Superior temporal gyrus (tissue), 1 donor: ENCODE data around the gene SLC39A9.
A peak's percentile ranks its signal among the peaks of the same experiment; 100 is the strongest.

ENCODE experiments used
- DNase-seq: peaks from one replicate; pipeline ENCODE4 v3.0.0-alpha.2; 2016; ENCODE audit errors: extremely low spot score

The SLC39A9 gene

GRCh38 chr14:69424149-69424923, 25.8 kb downstream of the SLC39A9 start:
- DNase-seq: no peak

GRCh38 chr14:69427596-69427995, 29.1 kb downstream of the SLC39A9 start:
- DNase-seq: no peak

GRCh38 chr14:69428289-69428998, 30.0 kb downstream of the SLC39A9 start:
- DNase-seq: no peak

GRCh38 chr14:69429643-69430042, 31.2 kb downstream of the SLC39A9 start:
- DNase-seq: no peak

- DNase-seq: no peak
These were observed 31.9 kb downstream of the SLC39A9 start for GRCh38 chr14:69430306-69430939.

- no peak for DNase-seq
These were observed 33.9 kb downstream of the SLC39A9 start for GRCh38 chr14:69432364-69432763.

GRCh38 chr14:69439521-69440270, 41.2 kb downstream of the SLC39A9 start:
- DNase-seq: no peak

GRCh38 chr14:69441948-69442347, 43.5 kb downstream of the SLC39A9 start:
- no peak for DNase-seq

GRCh38 chr14:69443296-69443805, 44.9 kb downstream of the SLC39A9 start:
- no peak for DNase-seq

GRCh38 chr14:69449216-69449615, 50.7 kb downstream of the SLC39A9 start:
- DNase-seq: no peak

- no peak for DNase-seq
These were observed 53.4 kb downstream of the SLC39A9 start for GRCh38 chr14:69451941-69452340.

GRCh38 chr14:69458350-69458749, 59.9 kb downstream of the SLC39A9 start:
- DNase-seq: no peak

GRCh38 chr14:69459122-69459521, 60.6 kb downstream of the SLC39A9 start:
- DNase-seq: no peak

GRCh38 chr14:69460093-69460701, 61.7 kb downstream of the SLC39A9 start:
- peak; percentile 86 for DNase-seq

GRCh38 chr14:69464379-69464778, 65.9 kb downstream of the SLC39A9 start:
- no peak for DNase-seq

GRCh38 chr14:69464829-69465228, 66.3 kb downstream of the SLC39A9 start:
- DNase-seq: no peak

- DNase-seq: no peak
These were observed 70.5 kb downstream of the SLC39A9 start for GRCh38 chr14:69468949-69469348.

GRCh38 chr14:69471436-69471835, 72.9 kb downstream of the SLC39A9 start:
- DNase-seq: no peak

- DNase-seq: no peak
These were observed 73.4 kb downstream of the SLC39A9 start for GRCh38 chr14:69471916-69472315.

- DNase-seq: no peak
These were observed 74.8 kb downstream of the SLC39A9 start for GRCh38 chr14:69473260-69473659.

- no peak for DNase-seq
These were observed 75.5 kb downstream of the SLC39A9 start for GRCh38 chr14:69473946-69474345.
